K562 (cell line): ENCODE data around the gene POLR2H. TPM values are rescaled to one million over a fixed set of nuclear protein-coding genes. Genes with fewer than 3 reads are reported as not detected.

Source experiments
- ATAC-seq: fragments of 200-7000 bp; cut with Tn5 transposase; 3 replicates; pipeline ENCODE4 v1.9.1; 2020; ENCODE audit warnings: moderate library complexity
- BruUV-seq: library from RNA; stranded (reverse); fragments of 400-500 nt; replicated peaks from 2 replicates; lab custom pipeline; 2021; lab: Mats Ljungman, UMichigan
- CTCF ChIA-PET: fragments of 300-600 bp; formaldehyde crosslinking; extraction: SDS; loops from one replicate; lab custom pipeline; 2021; ENCODE audit warnings: low intra/inter-chr PET ratio; lab: Yijun Ruan, JAX
- POLR2A ChIA-PET: fragments of 300-600, 350-650 bp; sonication (Branson Sonifier 250); formaldehyde crosslinking; extraction: SDS; loops from one replicate; lab custom pipeline; 2021; ENCODE audit warnings: antibody characterized with exemption, inconsistent platforms; lab: Yijun Ruan, JAX
- DNase-seq, 4 experiments: peaks; one replicate each; pipeline versions ENCODE4 v3.0.0 to v3.0.0-alpha.2; 2011 to 2018; ENCODE audit warnings: low spot score in 3 of 4, mixed read lengths in 3 of 4; ENCODE audit errors: extremely low read depth in 1 of 4
- FAIRE-seq: peaks from 2 replicates; lab custom pipeline; 2011; peaks lifted over from hg19 to GRCh38; lab: Jason Lieb, UNC
- H2AFZ ChIP-seq: 2 replicates; pipeline ENCODE4 v1.6.0; 2011; ENCODE audit warnings: low read depth, low read length, control low read depth, inconsistent platforms
- H3K27ac ChIP-seq: fragments of 200-600 bp; 3 replicates; pipeline ENCODE4 v1.8.0; 2011; ENCODE audit warnings: low read depth, mild to moderate bottlenecking, control low read depth, inconsistent platforms, low read length, moderate library complexity, mixed read lengths; ENCODE audit errors: extremely low read depth
- H3K27me3 ChIP-seq, 2 experiments: fragments of 300-600 bp in 1 of 2; 2 replicates in 1 of 2; 3 replicates in 1 of 2; pipeline versions ENCODE4 v1.6.0 to v1.8.0; 2011; ENCODE audit warnings: inconsistent platforms in 2 of 2, low read length in 2 of 2, mild to moderate bottlenecking in 1 of 2, mixed read lengths in 1 of 2, moderate library complexity in 1 of 2; ENCODE audit not compliant: control insufficient read depth in 2 of 2, insufficient read depth in 2 of 2
- H3K36me3 ChIP-seq: fragments of 300-600 bp; 3 replicates; pipeline ENCODE4 v1.8.0; 2011; ENCODE audit warnings: mild to moderate bottlenecking, low read length, inconsistent platforms; ENCODE audit not compliant: control insufficient read depth, insufficient read depth
- H3K4me1 ChIP-seq, 2 experiments: fragments of 200-600 bp in 1 of 2; replicated peaks in 1 of 2; 2 replicates in 1 of 2; 3 replicates in 1 of 2; pipeline versions ENCODE4 v1.5.1 to v1.8.0; 2011; ENCODE audit warnings: inconsistent platforms in 2 of 2, low read length in 2 of 2, mild to moderate bottlenecking in 1 of 2, mixed read lengths in 1 of 2, moderate library complexity in 1 of 2; ENCODE audit not compliant: control insufficient read depth in 2 of 2, insufficient read depth in 2 of 2
- H3K4me2 ChIP-seq: 2 replicates; pipeline ENCODE4 v1.6.1; 2011; ENCODE audit warnings: low read length, control low read depth, inconsistent platforms, mixed read lengths; ENCODE audit not compliant: insufficient read depth
- H3K4me3 ChIP-seq: fragments of 200-600 bp; sonication (generic), shearing (Covaris generic); 2 replicates; pipeline ENCODE4 v1.5.1; 2016; ENCODE audit warnings: control low read depth, inconsistent platforms
- H3K79me2 ChIP-seq: fragments of 200-600 bp; 3 replicates; pipeline ENCODE4 v1.8.0; 2011; ENCODE audit warnings: low read length, inconsistent platforms; ENCODE audit not compliant: control insufficient read depth, insufficient read depth
- H3K9ac ChIP-seq, 2 experiments: 2 replicates each; pipeline versions ENCODE4 v1.6.0 to v1.6.1; 2011; ENCODE audit warnings: low read depth in 2 of 2, low read length in 2 of 2, control low read depth in 1 of 2, inconsistent platforms in 1 of 2, mild to moderate bottlenecking in 1 of 2, mixed read lengths in 1 of 2; ENCODE audit not compliant: insufficient read depth in 1 of 2
- H3K9me1 ChIP-seq: one replicate; pipeline ENCODE4 v1.6.0; 2011; ENCODE audit warnings: inconsistent platforms, mild to moderate bottlenecking, low read length, moderate library complexity; ENCODE audit not compliant: control insufficient read depth, insufficient read depth
- H3K9me3 ChIP-seq: replicated peaks from 2 replicates; pipeline ENCODE4 v1.5.1; 2011; ENCODE audit warnings: low read depth, low read length, inconsistent platforms; ENCODE audit not compliant: control insufficient read depth, insufficient read depth
- H4K20me1 ChIP-seq: replicated peaks from 2 replicates; pipeline ENCODE4 v1.6.1; 2011; ENCODE audit warnings: low read length, inconsistent platforms, mixed read lengths; ENCODE audit not compliant: control insufficient read depth, insufficient read depth
- CBFB ChIP-seq: sonication (generic); formaldehyde crosslinking; IDR thresholded peaks from 2 replicates; pipeline ENCODE4 v1.4.0; 2020; ENCODE audit warnings: mild to moderate bottlenecking, missing genetic modification reagents
- CCNT2 ChIP-seq: IDR thresholded peaks from 2 replicates; pipeline ENCODE4 v1.6.1; 2011; ENCODE audit warnings: borderline replicate concordance, low read depth, mild to moderate bottlenecking, moderate library complexity, mixed read lengths, low read length; ENCODE audit not compliant: insufficient read length; ENCODE audit errors: extremely low read depth
- DNMT1 ChIP-seq: fragments of 450-650 bp; IDR thresholded peaks from 2 replicates; pipeline ENCODE4 v1.6.1; 2016; ENCODE audit warnings: antibody characterized with exemption, mild to moderate bottlenecking
- FOSL1 ChIP-seq: fragments of 200-800 bp; sonication (Bioruptor generic); conservative IDR thresholded peaks from 2 replicates; pipeline ENCODE4 v1.6.1; 2016; ENCODE audit warnings: missing genetic modification characterization, missing compliant biosample characterization
- HDAC6 ChIP-seq: IDR thresholded peaks from 2 replicates; pipeline ENCODE4 v1.6.1; 2012; ENCODE audit warnings: low read depth, mild to moderate bottlenecking, control low read depth, inconsistent platforms, low read length, moderate library complexity
- HMGN3 ChIP-seq: IDR thresholded peaks from 2 replicates; pipeline ENCODE4 v1.6.1; 2011; ENCODE audit warnings: borderline replicate concordance, low read depth, mild to moderate bottlenecking, mixed read lengths, low read length; ENCODE audit not compliant: insufficient read length; ENCODE audit errors: extremely low read depth
- JUND ChIP-seq, 2 experiments: IDR thresholded peaks; 2 replicates in 1 of 2; 3 replicates in 1 of 2; pipeline ENCODE4 v1.6.1; 2011; ENCODE audit warnings: borderline replicate concordance in 2 of 2, low read depth in 2 of 2, low read length in 2 of 2, improper control_type of control experiment in 1 of 2, missing biosample characterization in 1 of 2, missing genetic modification characterization in 1 of 2, missing genetic modification reagents in 1 of 2
- MXD1 ChIP-seq: fragments of 250-450 bp; sonication (Bioruptor Pico); IDR thresholded peaks from 2 replicates; pipeline ENCODE4 v1.8.0; 2021; ENCODE audit warnings: borderline replicate concordance, mild to moderate bottlenecking, moderate library complexity; ENCODE audit not compliant: poor library complexity, severe bottlenecking
- NCOA1 ChIP-seq: fragments of 450-650 bp; IDR thresholded peaks from 2 replicates; pipeline ENCODE4 v1.6.1; 2016; ENCODE audit warnings: low read depth
- POLR2G ChIP-seq: fragments of 200-400 bp; formaldehyde crosslinking; IDR thresholded peaks from 2 replicates; pipeline ENCODE4 v1.6.1; 2017; ENCODE audit warnings: low read depth, mild to moderate bottlenecking, antibody characterized with exemption, low read length, moderate library complexity
- ZBTB8A ChIP-seq: fragments of 450-650 bp; IDR thresholded peaks from 2 replicates; pipeline ENCODE4 v1.6.1; 2018; ENCODE audit warnings: mild to moderate bottlenecking, moderate library complexity; ENCODE audit not compliant: partially characterized antibody
- WGBS: fragments of 100-300 bp; shearing (Covaris generic); methylation state at CpG from one replicate; pipeline ENCODE4 v1.1.6; 2016; ENCODE audit warnings: low coverage, mixed read lengths; ENCODE audit not compliant: insufficient coverage; ENCODE audit errors: missing lambda C conversion rate; 5-methylcytosine and 5-hydroxymethylcytosine counted together
- in situ Hi-C: fragments of 300-500 bp; cut with MboI; formaldehyde crosslinking; loops from 4 replicates; pipeline ENCODE4 v1.15.0; 2018; ENCODE audit warnings: inconsistent platforms, mixed read lengths
- intact Hi-C: fragments of 100-400 bp; cut with micrococcal nuclease; formaldehyde crosslinking; loops from 2 replicates; pipeline ENCODE4 v1.14.2; 2022
- polyA plus RNA-seq, 8 experiments: library from polyadenylated mRNA; depleted of rRNA in 4 of 8; stranded (reverse) in 5 of 8; unstranded in 3 of 8; fragments of >200 nt; fragmentation: Nextera tagmentation in 2 of 8; fragmentation: Illumina TruSeq in 1 of 8; extraction: Ambion mirVana in 2 of 8; extraction: Trizol in 1 of 8; gene quantifications; 2 replicates each; pipeline versions ENCODE4 v1.2.1 to v1.2.3, GENCODE V29; 2011 to 2014; ENCODE audit warnings: inconsistent platforms in 1 of 8, missing spikeins in 1 of 8
- total RNA-seq, 7 experiments: library from RNA; depleted of rRNA in 6 of 7; stranded (reverse); fragments of >200 nt in 6 of 7; fragmentation: Illumina TruSeq in 2 of 7; extraction: Trizol in 2 of 7; gene quantifications; 2 replicates each; pipeline versions ENCODE4 v1.2.1 to v1.2.3, GENCODE V29; 2011 to 2021; ENCODE audit warnings: low replicate concordance in 1 of 7
- TF ChIP-seq, protein P1 (sequence below): IDR thresholded peaks from 2 replicates; pipeline ENCODE4 v1.6.1; 2011; ENCODE audit not compliant: insufficient read length; ENCODE audit errors: extremely low read depth
- TF ChIP-seq, protein P2 (sequence below): fragments of 150-350 bp; IDR thresholded peaks from 2 replicates; pipeline ENCODE4 v1.6.1; 2014; ENCODE audit warnings: low read depth, mild to moderate bottlenecking, low read length, borderline replicate concordance

POLR2H gene
- total and polyA plus RNA-seq, 9 of the 15 experiments (the other 6 are each of a cell fraction or from before 2014, with no cell fraction given), result 128 to 512 (median 220) TPM

GRCh38 chr3:184352149-184352785 is 9.2 kb upstream of the POLR2H start:
- FAIRE-seq (no peak), ATAC-seq (no peak), DNase-seq (no peak)
- in situ Hi-C loops, result no loop called here
- Histone ChIP-seq H3K79me2 (no peaks in the 10 kb centered on the region), H3K9me3 (no peaks in the 10 kb centered on the region), H3K4me1 (peaks cover 40 to 67% of the 10 kb centered on the region in 2 experiments), H3K27ac (no peak overlapping the region), H3K9ac (peak overlapping the region in 1 of 2 experiments; percentile 85; a peak in 2 of 4 replicates), H2AFZ (no peak overlapping the region), H3K4me2 (no peak overlapping the region), H3K27me3 (no peaks in the 10 kb centered on the region), H3K36me3 (peaks cover 71% of the 10 kb centered on the region; the same call in 2 of the 3 replicates), H3K9me1 (no peaks in the 10 kb centered on the region), H3K4me3 (no peak overlapping the region), H4K20me1 (no peaks in the 10 kb centered on the region)
- ChIA-PET CTCF (no interaction called here), POLR2A (interaction anchor here (1.5 kb wide), 2 partner anchors 10 to 19 kb away, joined by 4 to 6 read pairs; no protein-coding TSS in a partner anchor)
- WGBS, result 84% methylated on average over 14 of the region's 15 CpGs
- BruUV-seq, result no TSS peak
- intact Hi-C loops, result no loop called here
- TF ChIP-seq JUND (IDR thresholded peaks at IDR 0.05; ENCODE audit: borderline replicate concordance, low read depth, low read length), result no peak
- no peak for TF ChIP-seq JUND (tag; IDR thresholded peaks at IDR 0.05; ENCODE audit: borderline replicate concordance, low read depth, low read length)
- no peak for TF ChIP-seq DNMT1
- TF ChIP-seq CBFB (CRISPR knock-in tag), result no peak
- no peak for TF ChIP-seq HMGN3
- TF ChIP-seq CCNT2, result no peak
- TF ChIP-seq HDAC6, result no peak
- no peak for TF ChIP-seq ZBTB8A
- TF ChIP-seq MXD1 (CRISPR knock-in tag), result no peak
- TF ChIP-seq, protein P1, sequence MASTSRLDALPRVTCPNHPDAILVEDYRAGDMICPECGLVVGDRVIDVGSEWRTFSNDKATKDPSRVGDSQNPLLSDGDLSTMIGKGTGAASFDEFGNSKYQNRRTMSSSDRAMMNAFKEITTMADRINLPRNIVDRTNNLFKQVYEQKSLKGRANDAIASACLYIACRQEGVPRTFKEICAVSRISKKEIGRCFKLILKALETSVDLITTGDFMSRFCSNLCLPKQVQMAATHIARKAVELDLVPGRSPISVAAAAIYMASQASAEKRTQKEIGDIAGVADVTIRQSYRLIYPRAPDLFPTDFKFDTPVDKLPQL, result no peak
- TF ChIP-seq, protein P2, sequence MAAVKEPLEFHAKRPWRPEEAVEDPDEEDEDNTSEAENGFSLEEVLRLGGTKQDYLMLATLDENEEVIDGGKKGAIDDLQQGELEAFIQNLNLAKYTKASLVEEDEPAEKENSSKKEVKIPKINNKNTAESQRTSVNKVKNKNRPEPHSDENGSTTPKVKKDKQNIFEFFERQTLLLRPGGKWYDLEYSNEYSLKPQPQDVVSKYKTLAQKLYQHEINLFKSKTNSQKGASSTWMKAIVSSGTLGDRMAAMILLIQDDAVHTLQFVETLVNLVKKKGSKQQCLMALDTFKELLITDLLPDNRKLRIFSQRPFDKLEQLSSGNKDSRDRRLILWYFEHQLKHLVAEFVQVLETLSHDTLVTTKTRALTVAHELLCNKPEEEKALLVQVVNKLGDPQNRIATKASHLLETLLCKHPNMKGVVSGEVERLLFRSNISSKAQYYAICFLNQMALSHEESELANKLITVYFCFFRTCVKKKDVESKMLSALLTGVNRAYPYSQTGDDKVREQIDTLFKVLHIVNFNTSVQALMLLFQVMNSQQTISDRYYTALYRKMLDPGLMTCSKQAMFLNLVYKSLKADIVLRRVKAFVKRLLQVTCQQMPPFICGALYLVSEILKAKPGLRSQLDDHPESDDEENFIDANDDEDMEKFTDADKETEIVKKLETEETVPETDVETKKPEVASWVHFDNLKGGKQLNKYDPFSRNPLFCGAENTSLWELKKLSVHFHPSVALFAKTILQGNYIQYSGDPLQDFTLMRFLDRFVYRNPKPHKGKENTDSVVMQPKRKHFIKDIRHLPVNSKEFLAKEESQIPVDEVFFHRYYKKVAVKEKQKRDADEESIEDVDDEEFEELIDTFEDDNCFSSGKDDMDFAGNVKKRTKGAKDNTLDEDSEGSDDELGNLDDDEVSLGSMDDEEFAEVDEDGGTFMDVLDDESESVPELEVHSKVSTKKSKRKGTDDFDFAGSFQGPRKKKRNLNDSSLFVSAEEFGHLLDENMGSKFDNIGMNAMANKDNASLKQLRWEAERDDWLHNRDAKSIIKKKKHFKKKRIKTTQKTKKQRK, result no peak
- TF ChIP-seq POLR2G, result no peak
- TF ChIP-seq FOSL1, result no peak
- TF ChIP-seq NCOA1, result no peak
